ENCODE results near the gene APOL2.

DNA sequence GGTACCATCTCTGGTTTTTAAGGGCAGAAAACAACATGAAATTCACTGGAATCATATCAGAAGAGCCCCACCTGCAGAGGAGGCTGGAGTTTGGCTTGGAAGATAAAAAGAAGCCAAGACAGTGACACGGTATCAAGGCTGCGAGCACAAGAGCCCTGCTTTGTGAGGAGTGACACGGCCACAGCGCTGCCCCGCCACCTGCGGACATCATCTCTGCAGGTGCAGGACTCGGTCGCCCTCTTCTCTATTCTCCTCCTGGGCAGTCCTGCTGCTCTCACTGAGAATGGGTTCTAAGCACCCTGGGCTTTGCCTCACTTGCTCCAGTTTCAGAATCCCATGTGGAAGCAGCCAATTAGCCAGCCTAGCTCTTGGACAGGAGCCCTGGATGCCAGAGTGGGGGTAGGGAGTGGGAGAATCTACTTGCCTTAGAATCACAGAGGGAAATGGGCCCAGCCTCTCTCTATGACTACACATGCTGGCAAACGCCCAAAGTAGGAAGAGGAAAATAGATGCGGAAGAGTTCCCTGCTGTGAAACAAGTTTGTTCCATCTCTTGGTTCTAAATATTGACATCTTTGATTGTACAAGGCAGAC is 54.8 kb downstream of the APOL2 start:
- TF ChIP-seq POLR2AphosphoS5 (IDR thresholded peaks at IDR 0.05; ENCODE audit: low read depth, low read length) (no peak), SIN3A (IDR thresholded peaks at IDR 0.05; ENCODE audit: borderline replicate concordance, insufficient read depth, low read length) (no peak)
- TF ChIP-seq, protein P1, sequence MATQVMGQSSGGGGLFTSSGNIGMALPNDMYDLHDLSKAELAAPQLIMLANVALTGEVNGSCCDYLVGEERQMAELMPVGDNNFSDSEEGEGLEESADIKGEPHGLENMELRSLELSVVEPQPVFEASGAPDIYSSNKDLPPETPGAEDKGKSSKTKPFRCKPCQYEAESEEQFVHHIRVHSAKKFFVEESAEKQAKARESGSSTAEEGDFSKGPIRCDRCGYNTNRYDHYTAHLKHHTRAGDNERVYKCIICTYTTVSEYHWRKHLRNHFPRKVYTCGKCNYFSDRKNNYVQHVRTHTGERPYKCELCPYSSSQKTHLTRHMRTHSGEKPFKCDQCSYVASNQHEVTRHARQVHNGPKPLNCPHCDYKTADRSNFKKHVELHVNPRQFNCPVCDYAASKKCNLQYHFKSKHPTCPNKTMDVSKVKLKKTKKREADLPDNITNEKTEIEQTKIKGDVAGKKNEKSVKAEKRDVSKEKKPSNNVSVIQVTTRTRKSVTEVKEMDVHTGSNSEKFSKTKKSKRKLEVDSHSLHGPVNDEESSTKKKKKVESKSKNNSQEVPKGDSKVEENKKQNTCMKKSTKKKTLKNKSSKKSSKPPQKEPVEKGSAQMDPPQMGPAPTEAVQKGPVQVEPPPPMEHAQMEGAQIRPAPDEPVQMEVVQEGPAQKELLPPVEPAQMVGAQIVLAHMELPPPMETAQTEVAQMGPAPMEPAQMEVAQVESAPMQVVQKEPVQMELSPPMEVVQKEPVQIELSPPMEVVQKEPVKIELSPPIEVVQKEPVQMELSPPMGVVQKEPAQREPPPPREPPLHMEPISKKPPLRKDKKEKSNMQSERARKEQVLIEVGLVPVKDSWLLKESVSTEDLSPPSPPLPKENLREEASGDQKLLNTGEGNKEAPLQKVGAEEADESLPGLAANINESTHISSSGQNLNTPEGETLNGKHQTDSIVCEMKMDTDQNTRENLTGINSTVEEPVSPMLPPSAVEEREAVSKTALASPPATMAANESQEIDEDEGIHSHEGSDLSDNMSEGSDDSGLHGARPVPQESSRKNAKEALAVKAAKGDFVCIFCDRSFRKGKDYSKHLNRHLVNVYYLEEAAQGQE (IDR thresholded peaks at IDR 0.05; ENCODE audit: insufficient read depth in 1 of 2, low read depth in 2 of 2, low read length in 2 of 2) = no peak

Data from PFSK-1 (cell line).